Transverse colon (tissue), 4 donors: ENCODE results near the gene ETV7.

ENCODE experiments used
- CTCF ChIP-seq, 5 experiments: fragments of 200-600 bp in 3 of 5; fragments of 450-650 bp in 2 of 5; sonication (generic) in 3 of 5; IDR thresholded peaks; 1 replicate in 2 of 5; 2 replicates in 3 of 5; pipeline ENCODE4 v1.5.1; 2016 to 2017; ENCODE audit warnings: antibody characterized with exemption in 5 of 5, inconsistent platforms in 3 of 5, mild to moderate bottlenecking in 2 of 5, moderate library complexity in 1 of 5
- EP300 ChIP-seq: sonication (generic); formaldehyde crosslinking; IDR thresholded peaks from one replicate; pipeline ENCODE4 v1.6.1; 2017; ENCODE audit warnings: antibody characterized with exemption, low read depth
- POLR2A ChIP-seq: fragments of 450-650 bp; IDR thresholded peaks from one replicate; pipeline ENCODE4 v1.6.1; 2016; ENCODE audit warnings: antibody characterized with exemption, mild to moderate bottlenecking, moderate library complexity
- POLR2AphosphoS5 ChIP-seq, 3 donors: sonication (generic); formaldehyde crosslinking; IDR thresholded peaks; one replicate each; pipeline ENCODE4 v1.6.1; 2016; ENCODE audit warnings: antibody characterized with exemption in 3 of 3

GRCh38 chr6:36422714-36423100, 35.2 kb upstream of the ETV7 start:
- TF ChIP-seq CTCF (IDR thresholded peaks at IDR 0.05) (no peak), POLR2AphosphoS5 (IDR thresholded peaks at IDR 0.05) (no peak), POLR2A (no peak), EP300 (no peak)
